ENCODE data around the gene FOXL1. TPM values are rescaled to one million over a fixed set of nuclear protein-coding genes. Genes with fewer than 3 reads are reported as not detected.

Gene FOXL1
- total and polyA plus RNA-seq, 9 of the 15 experiments (the other 6 are each of a cell fraction or from before 2014, with no cell fraction given) = not detected

- TF ChIP-seq ZNF561 (CRISPR knock-in tag; conservative IDR thresholded peaks at IDR 0.05) = no peak
- TF ChIP-seq GATAD2B (IDR thresholded peaks at IDR 0.05; ENCODE audit: borderline replicate concordance) = no peak
- TF ChIP-seq ZNF436 (CRISPR knock-in tag; IDR thresholded peaks at IDR 0.05) = no peak
- TF ChIP-seq GTF2A2 (tag; IDR thresholded peaks at IDR 0.05) = no peak
- no peak for TF ChIP-seq ZNF609 (CRISPR knock-in tag; IDR thresholded peaks at IDR 0.05; ENCODE audit: borderline replicate concordance)
- no peak for TF ChIP-seq TCF3 (CRISPR knock-in tag; IDR thresholded peaks at IDR 0.05)
- no peak for TF ChIP-seq RERE (CRISPR knock-in tag; IDR thresholded peaks at IDR 0.05; ENCODE audit: borderline replicate concordance)
- TF ChIP-seq TGIF2 (CRISPR knock-in tag; IDR thresholded peaks at IDR 0.05) = 0 out of 2 replicates have a peak, but pooled peaks have one; percentile 36
- no peak for TF ChIP-seq KLF6 (CRISPR knock-in tag; IDR thresholded peaks at IDR 0.05; ENCODE audit: borderline replicate concordance)
- TF ChIP-seq MAX (CRISPR knock-in tag; IDR thresholded peaks at IDR 0.05) = peak; percentile 41; the same call in 1 of the 2 replicates
These were observed 23.8 kb upstream of the FOXL1 start (continued) for GRCh38 chr16:86554599-86554916.

All from K562 (cell line).